NOMO-1 treated with dmso at 0.1 percent for 144 hours (cell line): ENCODE results near the gene DHRS7C.
"Not testable (repeated sequence)": the region's sequence is repeated elsewhere in the genome, so short reads cannot be mapped to it uniquely, and the experiment has no call there.

Experiments
- DNase-seq: peaks from one replicate; lab custom pipeline; 2025; ENCODE audit not compliant: unreplicated experiment; lab: John Stamatoyannopoulos, UW

The DHRS7C gene

GRCh38 chr17:9810100-9810949 lies 18.9 kb upstream of the DHRS7C start:
- DNase-seq: no peak

DNA sequence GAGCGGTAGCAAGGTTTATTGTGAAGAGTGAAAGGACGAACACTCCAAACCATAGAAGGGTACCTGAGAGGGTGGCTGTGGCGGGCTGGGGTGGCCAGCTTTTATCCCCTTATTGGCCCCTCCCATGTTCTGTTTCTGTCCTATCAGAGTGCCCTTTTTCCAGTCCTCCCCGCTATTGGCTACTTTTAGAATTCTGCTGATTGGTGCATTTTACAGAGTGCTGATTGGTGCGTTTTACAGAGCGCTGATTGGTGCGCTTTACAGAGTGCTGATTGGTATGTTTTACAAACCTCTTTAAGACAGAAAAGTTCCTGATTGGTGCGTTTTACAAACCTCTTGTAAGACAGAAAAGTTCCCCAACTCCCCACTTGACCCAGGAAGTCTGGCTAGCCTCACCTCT lies 18.0 kb upstream of the DHRS7C start:
- no peak for DNase-seq

DNA sequence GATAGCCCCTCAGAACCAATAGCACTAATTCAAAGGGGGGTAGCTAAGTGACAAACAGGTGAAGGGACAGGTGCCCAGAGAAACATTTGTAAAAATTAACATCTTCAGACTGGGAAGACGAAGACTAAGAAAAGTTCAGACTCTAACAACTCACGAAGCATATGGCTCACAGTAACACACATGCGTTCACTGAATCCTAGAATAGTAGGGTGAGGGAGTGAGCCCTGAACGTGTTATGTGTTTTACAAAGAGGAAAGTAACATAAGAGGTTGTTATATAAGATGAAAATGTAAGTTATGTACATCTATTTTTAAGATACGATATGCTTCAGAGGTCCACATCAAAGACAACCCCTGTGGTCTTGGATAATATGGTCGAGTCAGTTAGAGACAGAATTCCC lies 15.3 kb upstream of the DHRS7C start:
- no peak for DNase-seq

DNA sequence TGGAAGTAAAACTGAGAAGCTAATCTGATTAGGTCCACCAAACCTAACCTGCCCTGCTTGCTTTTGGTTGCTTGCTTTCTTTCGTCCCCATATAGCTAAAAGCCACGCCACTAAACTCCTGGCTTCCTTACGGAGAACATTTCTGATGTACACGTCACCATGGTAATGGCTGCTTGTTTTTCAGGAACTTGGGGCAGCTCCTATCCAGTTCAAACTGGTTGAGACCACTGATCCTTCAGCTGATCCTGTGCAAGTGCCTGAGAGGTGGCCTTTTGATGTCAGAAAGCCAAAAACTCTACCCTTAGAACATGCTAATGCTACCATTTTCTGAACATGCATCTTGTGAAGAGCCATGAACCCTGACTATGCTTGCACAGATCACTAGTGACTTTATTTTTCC lies 14.4 kb upstream of the DHRS7C start:
- DNase-seq: no peak

GRCh38 chr17:9802697-9803096 lies 11.3 kb upstream of the DHRS7C start:
- DNase-seq: no peak

- no peak for DNase-seq
Measured at GRCh38 chr17:9802294-9802693, 10.9 kb upstream of the DHRS7C start.

GRCh38 chr17:9801505-9801904 lies 10.1 kb upstream of the DHRS7C start:
- DNase-seq: no peak

- DNase-seq: no peak
Measured at GRCh38 chr17:9798724-9799123, 7.3 kb upstream of the DHRS7C start.

DNA sequence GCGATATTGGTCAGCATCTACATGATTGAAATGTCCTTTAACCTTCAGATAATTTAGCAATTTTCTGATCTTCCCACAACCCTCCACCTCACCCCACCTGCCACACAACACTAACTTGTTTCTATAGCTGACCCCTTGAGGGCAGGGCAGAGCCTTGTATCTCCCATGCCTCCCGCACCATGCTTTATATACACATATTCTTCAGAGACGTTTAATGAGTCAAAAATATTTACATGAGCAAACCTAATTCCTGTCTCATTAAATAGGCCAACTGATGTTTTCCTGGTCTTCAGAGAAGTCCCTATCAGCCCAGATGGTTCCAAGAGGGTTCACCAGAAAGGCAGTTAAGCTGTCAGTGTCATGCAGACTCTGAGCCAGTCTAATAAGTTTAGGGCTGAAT lies 6.6 kb upstream of the DHRS7C start:
- DNase-seq: no peak

DNA sequence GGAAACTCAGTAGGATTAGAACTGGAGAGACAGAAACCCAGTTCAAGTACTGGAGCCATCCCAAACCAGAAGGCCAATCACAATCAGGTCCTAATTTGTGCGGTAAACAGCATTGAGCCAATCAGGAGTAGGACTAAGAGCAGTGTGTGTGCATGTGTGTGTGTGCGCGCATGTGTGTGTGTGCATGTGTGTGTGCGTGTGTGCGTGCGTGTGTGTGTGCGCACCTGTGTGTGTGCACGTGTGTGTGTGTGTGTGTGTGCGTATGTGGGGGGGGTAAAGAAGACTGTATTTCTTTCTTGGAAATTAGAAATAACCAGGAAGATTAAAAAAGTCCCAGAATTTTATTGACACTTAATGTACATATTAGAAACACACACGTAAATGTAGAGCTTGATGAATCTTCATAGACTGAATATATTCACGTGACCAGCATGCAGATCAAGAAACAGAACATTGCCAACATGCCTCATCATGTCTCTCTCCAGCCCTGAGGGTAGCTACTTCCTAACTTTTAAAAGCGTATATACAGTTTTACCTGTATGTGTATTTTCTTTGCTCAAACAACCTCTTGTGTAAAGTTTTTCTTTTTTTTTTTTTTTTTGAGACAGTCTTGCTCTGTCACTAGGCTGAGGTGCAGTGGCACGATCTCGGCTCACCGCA lies 919 bp upstream of the DHRS7C start:
- no peak for DNase-seq

- no peak for DNase-seq
Measured at GRCh38 chr17:9790316-9790715, 1.1 kb downstream of the DHRS7C start.

GRCh38 chr17:9788601-9789000 lies 2.8 kb downstream of the DHRS7C start:
- DNase-seq: no peak

GRCh38 chr17:9784544-9784943 lies 6.8 kb downstream of the DHRS7C start:
- no peak for DNase-seq

DNA sequence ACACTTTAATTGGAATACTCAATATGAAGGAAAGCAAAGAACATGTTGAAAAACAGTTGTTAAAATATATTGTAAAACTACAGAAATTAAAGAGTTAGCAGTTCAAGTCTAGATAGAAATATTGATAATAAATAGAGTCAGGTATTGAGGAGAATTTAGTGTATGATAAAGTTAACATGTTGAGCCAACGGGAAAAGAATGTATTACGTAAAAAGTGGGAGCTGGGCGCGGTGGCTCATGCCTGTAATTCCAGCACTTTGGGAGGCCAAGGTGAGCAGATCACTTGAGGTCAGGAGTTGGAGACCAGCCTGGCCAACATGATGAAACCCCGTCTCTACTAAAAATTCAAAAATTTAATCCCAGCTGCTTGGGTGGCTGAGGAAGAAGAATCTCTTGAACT lies 7.9 kb downstream of the DHRS7C start:
- not testable (repeated sequence) for DNase-seq

GRCh38 chr17:9783050-9783449 lies 8.3 kb downstream of the DHRS7C start:
- no peak for DNase-seq

DNA sequence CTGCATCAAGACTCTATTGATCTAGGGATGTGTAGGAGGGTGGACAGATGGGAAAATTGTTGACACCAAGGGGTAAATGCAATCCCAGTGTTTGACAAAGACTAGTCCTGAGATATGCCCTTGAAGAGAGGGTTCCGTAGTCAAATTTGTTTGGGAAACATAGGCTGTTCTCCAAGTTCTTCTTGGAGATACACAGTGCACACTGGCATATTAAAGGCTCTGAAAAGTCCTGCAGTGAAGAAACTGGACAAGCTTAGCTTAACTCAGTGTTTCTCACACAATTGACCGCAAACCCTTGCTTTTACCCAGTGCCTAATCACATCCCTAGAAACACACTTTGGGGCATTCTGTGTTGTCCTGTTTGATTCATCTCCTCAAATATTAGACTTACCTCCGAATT lies 10.8 kb downstream of the DHRS7C start:
- no peak for DNase-seq

GRCh38 chr17:9776911-9777310 lies 14.5 kb downstream of the DHRS7C start:
- DNase-seq: no peak

DNA sequence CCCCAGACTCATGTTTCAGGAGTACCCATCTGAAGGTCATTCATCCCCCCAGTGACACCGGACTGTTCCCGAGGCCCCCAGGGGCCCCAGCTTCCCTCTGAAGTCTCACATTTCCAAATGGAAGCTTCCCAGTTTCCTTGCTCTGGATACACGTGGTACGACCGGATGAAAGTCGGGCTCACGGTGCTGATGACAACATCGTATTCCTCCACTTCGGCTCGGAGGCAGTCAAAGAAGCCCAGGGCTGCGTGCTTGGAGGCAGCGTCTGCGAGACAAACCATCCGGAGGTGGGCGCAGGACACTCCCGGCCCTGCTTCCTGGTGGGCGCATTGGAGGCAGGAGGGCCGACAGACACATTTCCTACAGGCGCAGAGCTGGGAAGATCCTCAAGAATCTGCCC lies 18.7 kb downstream of the DHRS7C start:
- DNase-seq: no peak

DNA sequence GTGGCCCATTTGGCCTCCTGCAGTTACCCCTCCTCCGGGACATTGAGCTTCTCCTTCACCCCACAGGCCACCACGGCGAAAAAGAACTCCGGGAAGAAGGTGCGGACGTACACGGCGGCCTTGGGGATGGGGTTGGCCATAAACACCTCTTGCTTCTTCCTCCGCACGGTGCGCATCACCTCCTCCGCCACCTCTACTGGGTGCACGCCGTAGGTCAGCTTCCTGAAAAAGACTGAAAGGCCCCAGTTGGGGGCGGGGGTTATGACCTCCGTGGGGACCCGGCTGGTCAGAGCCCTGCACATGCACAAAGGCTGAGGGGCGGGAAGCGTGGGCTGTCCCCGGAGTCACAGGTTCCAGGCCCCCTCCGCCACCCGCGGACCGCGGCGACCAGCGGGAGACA lies 19.9 kb downstream of the DHRS7C start:
- no peak for DNase-seq

GRCh38 chr17:9769036-9769695 lies 22.2 kb downstream of the DHRS7C start:
- no peak for DNase-seq

DNA sequence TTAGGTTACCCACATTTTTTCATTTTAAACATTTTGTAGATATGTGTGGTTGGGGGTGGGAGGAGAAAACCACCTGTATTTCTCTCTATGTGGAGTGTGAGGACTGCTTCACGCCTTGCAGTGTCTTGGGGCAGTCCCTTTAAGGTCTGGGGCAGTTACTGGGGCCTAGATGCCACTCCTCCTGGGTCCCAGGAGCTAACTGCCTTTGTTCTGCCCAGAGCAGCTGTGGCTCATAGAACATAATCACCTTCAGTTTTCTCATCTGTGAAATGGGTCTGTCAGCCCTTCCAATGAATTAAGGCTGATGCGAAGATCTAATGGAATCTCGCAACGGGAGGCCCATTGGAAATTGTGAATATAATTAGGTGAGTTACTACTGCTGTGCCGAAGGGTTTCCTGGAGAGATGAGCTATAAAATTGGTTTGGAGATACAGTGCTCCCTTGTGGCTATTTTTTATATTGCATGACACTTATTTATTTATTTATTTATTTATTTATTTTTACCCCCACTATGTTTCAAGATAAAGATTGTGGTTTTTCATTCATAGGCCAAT lies 22.9 kb downstream of the DHRS7C start:
- peak; percentile 4 for DNase-seq
